Effector memory CD4-positive, alpha-beta T cell (primary cell): ENCODE data around the gene VARS2.
"Not testable (repeated sequence)": the region's sequence is repeated elsewhere in the genome, so short reads cannot be mapped to it uniquely, and the experiment has no call there.

Source experiments
- DNase-seq, 3 donors: peaks; one replicate each; pipeline ENCODE4 v3.0.0-alpha.2; 2020
- H3K27ac ChIP-seq: 2 replicates; pipeline ENCODE4 v1.7.0; 2013; ENCODE audit warnings: mild to moderate bottlenecking, low read length, moderate library complexity; ENCODE audit not compliant: insufficient read depth, poor library complexity, severe bottlenecking
- H3K27me3 ChIP-seq: replicated peaks from 2 replicates; pipeline ENCODE4 v1.7.0; 2013; ENCODE audit warnings: mild to moderate bottlenecking, low read length; ENCODE audit not compliant: insufficient read depth, control insufficient read depth, poor library complexity, severe bottlenecking
- H3K36me3 ChIP-seq: 2 replicates; pipeline ENCODE4 v1.7.0; 2013; ENCODE audit warnings: mild to moderate bottlenecking, low read length, moderate library complexity; ENCODE audit not compliant: control insufficient read depth, insufficient read depth
- H3K4me1 ChIP-seq: 2 replicates; pipeline ENCODE4 v1.7.0; 2013; ENCODE audit warnings: low read length, mild to moderate bottlenecking; ENCODE audit not compliant: control insufficient read depth, insufficient read depth, poor library complexity, severe bottlenecking
- H3K4me3 ChIP-seq: 2 replicates; pipeline ENCODE4 v1.7.0; 2013; ENCODE audit warnings: low read length, low read depth, mild to moderate bottlenecking; ENCODE audit not compliant: insufficient read depth, poor library complexity, severe bottlenecking
- H3K9me3 ChIP-seq: 2 replicates; pipeline ENCODE4 v1.7.0; 2013; ENCODE audit warnings: mild to moderate bottlenecking, low read length, moderate library complexity; ENCODE audit not compliant: control insufficient read depth

VARS2 gene

GRCh38 chr6:30912746-30913520, 1.1 kb upstream of the VARS2 start:
- DNase-seq, result no peak
- Histone ChIP-seq H3K27ac (no peak overlapping the region), H3K4me3 (no peak overlapping the region), H3K9me3 (no peaks in the 10 kb centered on the region), H3K27me3 (no peaks in the 10 kb centered on the region), H3K4me1 (peaks cover 22% of the 10 kb centered on the region), H3K36me3 (peaks cover 11% of the 10 kb centered on the region)

GRCh38 chr6:30913721-30914075, 340 bp upstream of the VARS2 start:
- H3K27ac ChIP-seq, result peak overlapping the region; percentile 59
- DNase-seq, result no peak

DNA sequence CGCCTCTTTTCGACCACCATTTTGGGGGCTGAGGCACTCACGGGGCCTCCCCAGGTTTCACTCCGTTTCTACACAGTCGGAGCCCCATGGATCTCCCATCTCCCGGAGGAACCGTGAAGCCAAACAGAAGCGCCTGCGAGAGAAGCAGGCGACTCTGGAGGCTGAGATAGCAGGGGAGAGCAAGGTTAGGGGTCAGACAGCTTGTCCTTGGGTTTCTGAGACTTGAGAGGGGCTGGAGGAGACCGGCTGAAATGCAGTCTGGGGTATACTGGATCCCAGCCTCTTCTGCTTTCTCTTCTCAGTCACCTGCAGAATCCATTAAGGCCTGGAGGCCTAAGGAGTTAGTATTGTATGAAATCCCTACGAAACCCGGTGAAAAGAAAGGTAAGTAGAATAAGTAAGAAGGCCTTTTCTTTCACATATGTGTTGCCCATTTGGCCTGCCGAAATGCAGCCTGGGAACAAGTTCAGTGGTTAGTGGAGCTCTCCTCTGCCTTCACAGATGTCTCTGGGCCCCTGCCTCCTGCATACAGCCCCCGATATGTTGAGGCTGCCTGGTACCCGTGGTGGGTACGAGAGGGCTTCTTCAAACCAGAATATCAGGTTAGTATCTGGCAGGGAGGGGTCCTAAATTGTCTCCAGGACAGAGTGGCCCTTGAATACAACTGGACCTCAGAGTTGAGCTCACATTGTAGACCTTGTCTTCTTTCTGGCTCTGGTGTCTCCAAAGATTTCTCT, 984 bp downstream of the VARS2 start:
- Histone ChIP-seq H3K27me3 (no peaks in the 10 kb centered on the region), H3K4me3 (peak overlapping the region; percentile 86), H3K9me3 (no peaks in the 10 kb centered on the region), H3K36me3 (peaks cover 28% of the 10 kb centered on the region), H3K27ac (peak overlapping the region; percentile 63), H3K4me1 (peaks cover 16% of the 10 kb centered on the region)
- DNase-seq, result no peak

More at GRCh38 chr6:30913721-30914075, 340 bp upstream of the VARS2 start:
- H3K9me3 ChIP-seq, result no peaks in the 10 kb centered on the region
- H3K27me3 ChIP-seq, result no peaks in the 10 kb centered on the region
- peak overlapping the region; percentile 86 for H3K4me3 ChIP-seq
- H3K36me3 ChIP-seq, result peaks cover 16% of the 10 kb centered on the region
- H3K4me1 ChIP-seq, result peaks cover 18% of the 10 kb centered on the region

DNA sequence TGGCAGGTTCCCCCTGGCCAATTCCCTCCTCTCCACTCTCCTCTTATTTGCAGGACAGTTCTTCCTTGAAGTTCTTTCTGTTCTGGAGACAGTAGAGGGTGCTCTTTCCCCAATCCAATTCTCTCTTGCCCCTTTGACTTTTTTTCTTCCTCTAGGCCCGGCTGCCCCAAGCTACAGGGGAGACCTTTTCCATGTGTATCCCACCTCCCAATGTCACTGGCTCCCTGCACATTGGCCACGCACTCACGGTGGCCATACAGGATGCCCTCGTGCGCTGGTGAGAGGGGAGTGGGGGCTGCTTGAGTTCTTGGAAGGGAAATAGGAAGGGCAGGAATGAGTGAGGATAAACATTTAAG, 1.5 kb downstream of the VARS2 start:
- Histone ChIP-seq H3K9me3 (no peaks in the 10 kb centered on the region), H3K4me1 (peaks cover 16% of the 10 kb centered on the region), H3K27ac (no peak overlapping the region), H3K4me3 (no peak overlapping the region), H3K36me3 (peaks cover 32% of the 10 kb centered on the region), H3K27me3 (no peaks in the 10 kb centered on the region)
- DNase-seq, result no peak

- DNase-seq, result no peak
- Histone ChIP-seq H3K27me3 (no peaks in the 10 kb centered on the region), H3K4me3 (no peak overlapping the region), H3K36me3 (peaks cover 43% of the 10 kb centered on the region), H3K4me1 (peaks cover 16% of the 10 kb centered on the region), H3K9me3 (no peaks in the 10 kb centered on the region), H3K27ac (no peak overlapping the region)
Observed at GRCh38 chr6:30917041-30917440, 3.0 kb downstream of the VARS2 start.

GRCh38 chr6:30917487-30917886, 3.4 kb downstream of the VARS2 start:
- no peak for DNase-seq
- peaks cover 47% of the 10 kb centered on the region for H3K36me3 ChIP-seq
- H3K27me3 ChIP-seq, result no peaks in the 10 kb centered on the region
- no peak overlapping the region for H3K27ac ChIP-seq
- peaks cover 16% of the 10 kb centered on the region for H3K4me1 ChIP-seq
- H3K4me3 ChIP-seq, result no peak overlapping the region
- H3K9me3 ChIP-seq, result no peaks in the 10 kb centered on the region

GRCh38 chr6:30918670-30919069, 4.6 kb downstream of the VARS2 start:
- DNase-seq, result no peak
- H3K9me3 ChIP-seq, result no peaks in the 10 kb centered on the region
- H3K36me3 ChIP-seq, result peaks cover 57% of the 10 kb centered on the region
- H3K4me1 ChIP-seq, result peaks cover 11% of the 10 kb centered on the region
- no peaks in the 10 kb centered on the region for H3K27me3 ChIP-seq
- H3K27ac ChIP-seq, result no peak overlapping the region
- no peak overlapping the region for H3K4me3 ChIP-seq

DNA sequence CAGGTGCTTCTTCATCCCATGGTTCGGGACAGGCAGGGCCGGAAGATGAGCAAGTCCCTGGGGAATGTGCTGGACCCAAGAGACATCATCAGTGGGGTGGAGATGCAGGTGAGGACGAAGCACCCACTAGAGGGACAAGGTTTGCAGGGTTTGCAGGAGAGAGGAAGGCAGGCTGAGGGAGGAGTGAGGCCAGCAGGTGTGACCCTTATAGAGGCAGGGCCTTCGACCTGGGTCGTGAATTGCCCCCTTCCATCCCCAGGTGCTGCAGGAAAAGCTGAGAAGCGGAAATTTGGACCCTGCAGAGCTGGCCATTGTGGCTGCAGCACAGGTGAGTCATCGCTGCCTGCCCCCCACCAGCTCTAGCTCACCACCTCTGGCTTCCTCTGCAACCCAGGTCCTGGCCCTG, 8.4 kb downstream of the VARS2 start:
- H3K4me3 ChIP-seq, result no peak overlapping the region
- no peaks in the 10 kb centered on the region for H3K9me3 ChIP-seq
- H3K4me1 ChIP-seq, result no peaks in the 10 kb centered on the region
- no peak for DNase-seq
- H3K27me3 ChIP-seq, result no peaks in the 10 kb centered on the region
- H3K27ac ChIP-seq, result no peak overlapping the region
- H3K36me3 ChIP-seq, result peaks cover 75% of the 10 kb centered on the region

- H3K4me3 ChIP-seq, H3K9me3 ChIP-seq, H3K27me3 ChIP-seq, H3K27ac ChIP-seq, H3K4me1 ChIP-seq, DNase-seq: not testable (repeated sequence)
- peaks cover 67% of the 10 kb centered on the region for H3K36me3 ChIP-seq
Observed at GRCh38 chr6:30924040-30924627, 10.1 kb downstream of the VARS2 start.

DNA sequence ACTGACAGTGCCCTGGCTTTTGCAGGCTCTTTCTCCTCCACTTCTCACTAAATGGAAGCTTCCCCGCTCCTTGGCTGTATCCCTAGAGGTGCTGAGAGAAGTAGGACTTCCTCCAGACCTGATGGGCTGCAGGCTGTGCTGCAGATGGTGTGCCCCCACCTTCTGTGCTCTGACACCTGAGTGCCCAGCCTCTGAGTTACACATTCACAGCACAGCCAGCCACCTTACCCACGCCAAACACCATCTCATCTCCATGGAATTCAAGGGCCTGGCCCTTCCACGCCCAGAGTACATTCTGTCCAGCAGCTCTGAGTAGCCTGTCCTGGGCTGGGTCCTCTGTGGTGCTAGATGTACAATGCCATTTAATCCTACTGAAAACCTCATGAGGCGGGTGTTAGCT, 12.6 kb downstream of the VARS2 start:
- DNase-seq, result no peak
- H3K9me3 ChIP-seq, result no peaks in the 10 kb centered on the region

More for the DNA sequence above, 12.6 kb downstream of the VARS2 start:
- peaks cover 42% of the 10 kb centered on the region for H3K36me3 ChIP-seq
- H3K27me3 ChIP-seq, result no peaks in the 10 kb centered on the region
- no peak overlapping the region for H3K4me3 ChIP-seq
- H3K27ac ChIP-seq, result no peak overlapping the region
- no peaks in the 10 kb centered on the region for H3K4me1 ChIP-seq
